Upper lobe of left lung (tissue), 4 donors: ENCODE measurements around the gene C9orf72.

Experiments
- EP300 ChIP-seq, 4 donors: sonication (generic); formaldehyde crosslinking; IDR thresholded peaks; one replicate each; pipeline ENCODE4 v1.5.1; 2017; ENCODE audit warnings: antibody characterized with exemption in 4 of 4, control low read depth in 2 of 4
- POLR2A ChIP-seq, 4 donors: fragments of 450-650 bp; IDR thresholded peaks; one replicate each; pipeline ENCODE4 v1.5.1; 2016 to 2017; ENCODE audit warnings: antibody characterized with exemption in 4 of 4, mild to moderate bottlenecking in 2 of 4
- POLR2AphosphoS5 ChIP-seq, 2 donors: sonication (generic); formaldehyde crosslinking; IDR thresholded peaks; one replicate each; pipeline ENCODE4 v1.5.1; 2017; ENCODE audit warnings: antibody characterized with exemption in 2 of 2
- TF ChIP-seq, protein P1 (sequence below), 6 experiments: fragments of 450-650 bp in 4 of 6; fragments of 200-600 bp in 2 of 6; sonication (generic) in 2 of 6; IDR thresholded peaks; one replicate each; pipeline ENCODE4 v1.5.1; 2016 to 2019; ENCODE audit warnings: antibody characterized with exemption in 6 of 6

DNA sequence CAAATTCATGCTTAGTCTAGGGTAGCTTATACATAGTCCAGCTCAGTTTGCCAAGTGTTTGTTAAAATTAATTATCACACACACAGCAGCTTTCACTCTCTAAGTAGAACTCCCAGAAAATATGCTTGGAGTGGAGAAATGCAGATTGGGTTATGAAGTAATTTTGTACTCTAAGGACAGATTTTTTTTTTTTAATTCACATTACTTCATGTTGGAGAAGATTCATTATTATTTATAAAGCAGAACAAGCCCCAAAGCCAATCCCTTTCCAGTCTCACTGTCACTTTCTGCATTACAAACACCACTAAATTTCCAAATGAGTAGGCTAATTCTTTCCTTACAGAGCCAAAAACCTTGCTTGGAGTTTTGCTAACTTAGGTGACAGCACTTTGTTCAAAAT is 11.7 kb upstream of the C9orf72 start:
- TF ChIP-seq, protein P1, sequence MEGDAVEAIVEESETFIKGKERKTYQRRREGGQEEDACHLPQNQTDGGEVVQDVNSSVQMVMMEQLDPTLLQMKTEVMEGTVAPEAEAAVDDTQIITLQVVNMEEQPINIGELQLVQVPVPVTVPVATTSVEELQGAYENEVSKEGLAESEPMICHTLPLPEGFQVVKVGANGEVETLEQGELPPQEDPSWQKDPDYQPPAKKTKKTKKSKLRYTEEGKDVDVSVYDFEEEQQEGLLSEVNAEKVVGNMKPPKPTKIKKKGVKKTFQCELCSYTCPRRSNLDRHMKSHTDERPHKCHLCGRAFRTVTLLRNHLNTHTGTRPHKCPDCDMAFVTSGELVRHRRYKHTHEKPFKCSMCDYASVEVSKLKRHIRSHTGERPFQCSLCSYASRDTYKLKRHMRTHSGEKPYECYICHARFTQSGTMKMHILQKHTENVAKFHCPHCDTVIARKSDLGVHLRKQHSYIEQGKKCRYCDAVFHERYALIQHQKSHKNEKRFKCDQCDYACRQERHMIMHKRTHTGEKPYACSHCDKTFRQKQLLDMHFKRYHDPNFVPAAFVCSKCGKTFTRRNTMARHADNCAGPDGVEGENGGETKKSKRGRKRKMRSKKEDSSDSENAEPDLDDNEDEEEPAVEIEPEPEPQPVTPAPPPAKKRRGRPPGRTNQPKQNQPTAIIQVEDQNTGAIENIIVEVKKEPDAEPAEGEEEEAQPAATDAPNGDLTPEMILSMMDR (IDR thresholded peaks at IDR 0.05), result no peak
- TF ChIP-seq POLR2AphosphoS5 (IDR thresholded peaks at IDR 0.05) (no peak), POLR2A (IDR thresholded peaks at IDR 0.05) (no peak), EP300 (IDR thresholded peaks at IDR 0.05) (no peak)
